Heart left ventricle (tissue), 16 donors: ENCODE data around the gene RRP8. TPM values are rescaled to one million over a fixed set of nuclear protein-coding genes. Genes with fewer than 3 reads are reported as not detected.

Experiments
- ATAC-seq, 4 donors: fragments of 200-7000 bp; cut with Tn5 transposase; one replicate each; pipeline ENCODE4 v1.9.1; 2020 to 2022; ENCODE audit warnings: moderate library complexity in 4 of 4, mild to moderate bottlenecking in 3 of 4, moderate number of reproducible peaks in 1 of 4
- DNase-seq, 5 donors: peaks; one replicate each; pipeline ENCODE4 v3.0.0-alpha.2; 2020
- H3K27ac ChIP-seq, 12 donors: fragments of 200-600 bp; sonication (generic) in 4 of 12; one replicate each; pipeline versions ENCODE4 v1.5.0 to v1.8.0; 2016 to 2022; ENCODE audit warnings: mild to moderate bottlenecking in 2 of 12
- H3K27me3 ChIP-seq, 9 donors: fragments of 200-600 bp; sonication (generic) in 2 of 9; one replicate each; pipeline versions ENCODE4 v1.5.1 to v1.8.0; 2016 to 2022; ENCODE audit warnings: mild to moderate bottlenecking in 3 of 9
- H3K36me3 ChIP-seq, 9 donors: fragments of 200-600 bp; sonication (generic) in 2 of 9; one replicate each; pipeline versions ENCODE4 v1.5.0 to v1.8.0; 2018 to 2022; ENCODE audit warnings: mild to moderate bottlenecking in 2 of 9
- H3K4me1 ChIP-seq, 12 donors: fragments of 200-600 bp; sonication (generic) in 4 of 12; one replicate each; pipeline versions ENCODE4 v1.5.0 to v1.8.0; 2016 to 2022; ENCODE audit warnings: mild to moderate bottlenecking in 3 of 12
- H3K4me3 ChIP-seq, 12 donors: fragments of 200-600 bp; sonication (generic) in 4 of 12; one replicate each; pipeline versions ENCODE4 v1.5.0 to v1.8.0; 2017 to 2022; ENCODE audit warnings: mild to moderate bottlenecking in 9 of 12, moderate library complexity in 4 of 12
- H3K9me3 ChIP-seq, 12 donors: fragments of 200-600 bp; sonication (generic) in 4 of 12; one replicate each; pipeline versions ENCODE4 v1.5.0 to v1.8.0; 2016 to 2022; ENCODE audit warnings: mild to moderate bottlenecking in 1 of 12
- CTCF ChIP-seq, 12 donors: fragments of 200-600 bp; sonication (generic) in 4 of 12; IDR thresholded peaks; one replicate each; pipeline versions ENCODE4 v1.5.0 to v1.8.0; 2018 to 2022; ENCODE audit warnings: antibody characterized with exemption in 12 of 12, mild to moderate bottlenecking in 5 of 12
- POLR2A ChIP-seq, 2 donors: fragments of 450-650 bp; IDR thresholded peaks; one replicate each; pipeline ENCODE4 v1.6.1; 2017; ENCODE audit warnings: antibody characterized with exemption in 2 of 2, mild to moderate bottlenecking in 2 of 2, moderate library complexity in 2 of 2
- WGBS, 4 donors: extraction: QIAGEN DNeasy Blood & Tissue Kit in 2 of 4; methylation state at CpG; one replicate each; pipeline versions ENCODE4 v1.1.5 to v1.1.7; 2013 to 2018; 5-methylcytosine and 5-hydroxymethylcytosine counted together
- intact Hi-C, 10 donors: fragments of 100-400 bp; cut with DNase I; formaldehyde crosslinking; loops; one replicate each; pipeline versions ENCODE4 v1.11.1 to v1.14.2; 2022
- polyA plus RNA-seq, 2 donors: library from polyadenylated mRNA; stranded (reverse); fragments of 200-250 nt; gene quantifications; one replicate each; pipeline ENCODE4 v1.2.3, GENCODE V29; 2013
- total RNA-seq, 9 donors: library from RNA; depleted of rRNA in 2 of 9; stranded (reverse); fragments of >200 nt in 2 of 9; fragmentation: NEBNext Ultra II Directional in 3 of 9; extraction: Animal tissue kit (Norgen Biotek cat#: 25700) in 3 of 9; gene quantifications; one replicate each; pipeline versions ENCODE4 v1.1.0 to v1.2.4, GENCODE V29; 2016 to 2023
- donor health status: ischemic (EF 13 %, LVEDD 7.1; RV severe dilation, severe dysfunction).
- donor health status: healthy with polysubstance abuse.
- donor health status: DM: no; HTN: yes; CAD: no.
- donor health status: DM: no; HTN: no; CAD: no.
- donor health status: ischemic (EF 25% LVEDD 6.9; RV normal size, moderate dysfunction).
- donor health status: ischemic (EF 25% LVEDD 5.7; RV mildly dilated, moderate dysfunction).
- donor health status: healthy.
- donor health status: DM: yes; HTN: yes; CAD: no.
- donor health status: ischemic (EF 35%, LVEDD 5.7; RV mildly dilated, moderate dysfunction).
- donor health status: nonischemic (EF 11% LVEDD 7.7; RV severe dilation, severe dysfunction).
- donor health status: DM: yes; HTN: yes; CAD: no.
- donor health status: PGD.
- donor health status: ischemic (EF 29% LVEDD 5.4; RV normal size, mild dysfunction).
- donor health status: nonischemic (EF 23%, LVEDD 6.1; RV moderate dilation, normal function).

Gene RRP8
- total and polyA plus RNA-seq, 11 donors: 11.2 to 23.5 (median 17.4) TPM

- DNase-seq: no peak
- H3K9me3 ChIP-seq: no peaks in the 10 kb centered on the region
- peaks cover 0 to 40% (median 21%) of the 10 kb centered on the region in 12 donors for H3K4me1 ChIP-seq
- peaks cover 0 to 82% (median 60%) of the 10 kb centered on the region in 9 donors for H3K36me3 ChIP-seq
- no peak for ATAC-seq
- TF ChIP-seq POLR2A (IDR thresholded peaks at IDR 0.05) (no peak), CTCF (IDR thresholded peaks at IDR 0.05) (no peak)
- no peaks in the 10 kb centered on the region for H3K27me3 ChIP-seq
- 86 to 92% (median 88%) methylated on average over 26 to 28 of the region's 28 CpGs for WGBS, 4 donors
- no peak overlapping the region for H3K27ac ChIP-seq
- no peak overlapping the region for H3K4me3 ChIP-seq
- intact Hi-C loops: no loop called here
These were observed 27.3 kb upstream of the RRP8 start for GRCh38 chr11:6630632-6631291.

GRCh38 chr11:6629892-6630631, 26.6 kb upstream of the RRP8 start:
- Histone ChIP-seq H3K4me1 (peaks cover 0 to 33% (median 14%) of the 10 kb centered on the region in 12 donors), H3K36me3 (peaks cover 0 to 89% (median 67%) of the 10 kb centered on the region in 9 donors), H3K27ac (no peak overlapping the region), H3K9me3 (no peaks in the 10 kb centered on the region), H3K4me3 (no peak overlapping the region), H3K27me3 (no peaks in the 10 kb centered on the region)
- TF ChIP-seq CTCF (IDR thresholded peaks at IDR 0.05) (no peak), POLR2A (IDR thresholded peaks at IDR 0.05) (no peak)
- no peak for DNase-seq
- 81 to 89% (median 81%) methylated on average over 63 to 102 of the region's 102 CpGs for WGBS, 4 donors
- ATAC-seq: no peak
- intact Hi-C loops: no loop called here

GRCh38 chr11:6629573-6629891, 26.1 kb upstream of the RRP8 start:
- 93 to 96% (median 95%) methylated on average over 22 to 24 of the region's 24 CpGs for WGBS, 4 donors
- Histone ChIP-seq H3K27ac (no peak overlapping the region), H3K4me3 (no peak overlapping the region), H3K4me1 (peaks cover 0 to 27% (median 10%) of the 10 kb centered on the region in 12 donors), H3K9me3 (no peaks in the 10 kb centered on the region), H3K27me3 (no peaks in the 10 kb centered on the region), H3K36me3 (peaks cover 0 to 94% (median 71%) of the 10 kb centered on the region in 9 donors)
- intact Hi-C loops: no loop called here
- ATAC-seq: no peak
- TF ChIP-seq POLR2A (IDR thresholded peaks at IDR 0.05): no peak
- TF ChIP-seq CTCF (IDR thresholded peaks at IDR 0.05): no peak
- DNase-seq: no peak

GRCh38 chr11:6628526-6628925, 25.1 kb upstream of the RRP8 start:
- H3K4me1 ChIP-seq: peaks cover 0 to 17% (median 4%) of the 10 kb centered on the region in 12 donors
- peaks cover 0 to 96% (median 77%) of the 10 kb centered on the region in 9 donors for H3K36me3 ChIP-seq
- WGBS, 4 donors: 95 to 100% (median 98%) methylated on average over 4 of the region's 4 CpGs
- no peak overlapping the region for H3K27ac ChIP-seq
- intact Hi-C loops: no loop called here
- no peak for DNase-seq
- H3K9me3 ChIP-seq: no peaks in the 10 kb centered on the region
- ATAC-seq: no peak
- H3K4me3 ChIP-seq: no peak overlapping the region
- H3K27me3 ChIP-seq: no peaks in the 10 kb centered on the region
- no peak for TF ChIP-seq POLR2A (IDR thresholded peaks at IDR 0.05)
- no peak for TF ChIP-seq CTCF (IDR thresholded peaks at IDR 0.05)
